Adrenal gland (tissue), 5 donors: Measurements from ENCODE around the gene SEMA5A.

Experiments
- CTCF ChIP-seq, 6 experiments: fragments of 450-650 bp in 4 of 6; fragments of 200-600 bp in 2 of 6; sonication (generic) in 1 of 6; IDR thresholded peaks; 1 replicate in 5 of 6; 2 replicates in 1 of 6; pipeline versions ENCODE4 v1.5.1 to v1.8.0; 2016 to 2021; ENCODE audit warnings: antibody characterized with exemption in 6 of 6, mild to moderate bottlenecking in 2 of 6, moderate library complexity in 1 of 6
- POLR2A ChIP-seq, 2 donors: fragments of 450-650 bp; IDR thresholded peaks; one replicate each; pipeline ENCODE4 v1.6.1; 2017; ENCODE audit warnings: antibody characterized with exemption in 2 of 2, mild to moderate bottlenecking in 2 of 2, moderate library complexity in 1 of 2
- donor health status: DM: no; HTN: no; CAD: no.

GRCh38 chr5:9524941-9525340 is 20.9 kb downstream of the SEMA5A start:
- no peak for TF ChIP-seq POLR2A (IDR thresholded peaks at IDR 0.05)
- TF ChIP-seq CTCF (IDR thresholded peaks at IDR 0.05): no peak
